Tibial nerve (tissue), 4 donors: ENCODE results near the gene C16orf74.

Experiments
- CTCF ChIP-seq, 5 experiments: fragments of 200-600 bp in 3 of 5; fragments of 450-650 bp in 2 of 5; sonication (generic) in 3 of 5; IDR thresholded peaks; one replicate each; pipeline ENCODE4 v1.5.1; 2016 to 2019; ENCODE audit warnings: antibody characterized with exemption in 5 of 5, mild to moderate bottlenecking in 3 of 5, moderate library complexity in 2 of 5
- EP300 ChIP-seq, 2 donors: sonication (generic); formaldehyde crosslinking; IDR thresholded peaks; one replicate each; pipeline ENCODE4 v1.6.1; 2017; ENCODE audit warnings: antibody characterized with exemption in 2 of 2, mild to moderate bottlenecking in 1 of 2
- POLR2A ChIP-seq, 2 donors: fragments of 450-650 bp; IDR thresholded peaks; one replicate each; pipeline ENCODE4 v1.6.1; 2017; ENCODE audit warnings: antibody characterized with exemption in 2 of 2, mild to moderate bottlenecking in 2 of 2, moderate library complexity in 2 of 2

GRCh38 chr16:85670840-85671239, 80.1 kb downstream of the C16orf74 start:
- TF ChIP-seq CTCF (IDR thresholded peaks at IDR 0.05): no peak
- TF ChIP-seq POLR2A (IDR thresholded peaks at IDR 0.05): no peak
- TF ChIP-seq EP300 (IDR thresholded peaks at IDR 0.05): no peak
